GM23338 (cell line): Measurements from ENCODE around the gene IGF2BP2. TPM values are rescaled to one million over a fixed set of nuclear protein-coding genes. Genes with fewer than 3 reads are reported as not detected.

Experiments used
- ATAC-seq: fragments of 200-7000 bp; cut with Tn5 transposase; 3 replicates; pipeline ENCODE4 v1.9.1; 2020
- DNase-seq: peaks from one replicate; pipeline ENCODE4 v3.0.0-alpha.2; 2015; ENCODE audit warnings: low spot score
- H2AFZ ChIP-seq: fragments of 200-600 bp; sonication (generic); 2 replicates; pipeline ENCODE4 v1.8.0; 2016; ENCODE audit warnings: antibody characterized with exemption, mild to moderate bottlenecking, moderate library complexity
- H3F3A ChIP-seq: fragments of 200-600 bp; sonication (generic); replicated peaks from 2 replicates; pipeline ENCODE4 v1.8.0; 2017; ENCODE audit warnings: antibody characterized with exemption, mixed run types, low read depth
- H3K27ac ChIP-seq: fragments of 200-600 bp; sonication (generic); 2 replicates; pipeline ENCODE4 v1.6.1; 2016; ENCODE audit warnings: low read depth
- H3K27me3 ChIP-seq: fragments of 200-600 bp; sonication (generic); 2 replicates; pipeline ENCODE4 v1.8.0; 2016; ENCODE audit warnings: mild to moderate bottlenecking, mixed run types, moderate library complexity; ENCODE audit not compliant: insufficient read depth
- H3K36me3 ChIP-seq: fragments of 200-600 bp; sonication (generic); 2 replicates; pipeline ENCODE4 v1.8.0; 2016; ENCODE audit warnings: mild to moderate bottlenecking; ENCODE audit not compliant: insufficient read depth
- H3K4me1 ChIP-seq: fragments of 200-600 bp; sonication (generic); 2 replicates; pipeline ENCODE4 v1.8.0; 2016; ENCODE audit warnings: mild to moderate bottlenecking, moderate library complexity; ENCODE audit not compliant: insufficient read depth
- H3K4me2 ChIP-seq: fragments of 200-600 bp; sonication (generic); 2 replicates; pipeline ENCODE4 v1.7.1; 2017; ENCODE audit warnings: mixed run types
- H3K4me3 ChIP-seq: fragments of 200-600 bp; sonication (generic); 2 replicates; pipeline ENCODE4 v1.6.1; 2016; ENCODE audit warnings: mixed run types
- H3K79me2 ChIP-seq: fragments of 200-600 bp; sonication (generic); replicated peaks from 2 replicates; pipeline ENCODE4 v1.8.0; 2017; ENCODE audit warnings: mild to moderate bottlenecking; ENCODE audit not compliant: insufficient read depth
- H3K9me2 ChIP-seq: fragments of 200-600 bp; sonication (generic); 2 replicates; pipeline ENCODE4 v1.8.0; 2017; ENCODE audit not compliant: insufficient read depth
- H4K20me1 ChIP-seq: fragments of 200-600 bp; sonication (generic); replicated peaks from 2 replicates; pipeline ENCODE4 v1.8.0; 2017; ENCODE audit warnings: mild to moderate bottlenecking; ENCODE audit not compliant: insufficient read depth
- H3K27ac Mint-ChIP-seq: 2 replicates; pipeline ENCODE4 v1.8.0; 2020; ENCODE audit warnings: inconsistent platforms, mild to moderate bottlenecking, moderate library complexity, mixed read lengths
- H3K27me3 Mint-ChIP-seq: 3 replicates; pipeline ENCODE4 v1.8.0; 2022; ENCODE audit warnings: low read depth, mild to moderate bottlenecking, moderate library complexity, mixed read lengths, inconsistent platforms; ENCODE audit not compliant: insufficient read depth, poor library complexity
- H3K36me3 Mint-ChIP-seq: 3 replicates; pipeline ENCODE4 v1.8.0; 2021; ENCODE audit warnings: low read depth, mild to moderate bottlenecking, inconsistent platforms, moderate library complexity, mixed read lengths
- H3K4me1 Mint-ChIP-seq: 3 replicates; pipeline ENCODE4 v1.8.0; 2020; ENCODE audit warnings: mild to moderate bottlenecking, inconsistent platforms, mixed read lengths
- H3K4me3 Mint-ChIP-seq: 3 replicates; pipeline ENCODE4 v1.8.0; 2021; ENCODE audit warnings: moderate library complexity, mild to moderate bottlenecking, inconsistent platforms, mixed read lengths
- H3K9me3 Mint-ChIP-seq: 3 replicates; pipeline ENCODE4 v1.8.0; 2020; ENCODE audit warnings: moderate library complexity, mild to moderate bottlenecking, inconsistent platforms, mixed read lengths
- JUNB ChIP-seq: IDR thresholded peaks from one replicate; pipeline ENCODE4 v1.6.1; 2016; ENCODE audit warnings: antibody characterized with exemption; ENCODE audit not compliant: unreplicated experiment
- NANOG ChIP-seq: IDR thresholded peaks from 2 replicates; pipeline ENCODE4 v1.6.1; 2016; ENCODE audit warnings: antibody characterized with exemption, borderline replicate concordance
- POLR2AphosphoS5 ChIP-seq: IDR thresholded peaks from 2 replicates; pipeline ENCODE4 v1.6.1; 2016; ENCODE audit warnings: antibody characterized with exemption, low read depth
- REST ChIP-seq: IDR thresholded peaks from one replicate; pipeline ENCODE4 v1.6.1; 2018; ENCODE audit warnings: antibody characterized with exemption; ENCODE audit not compliant: unreplicated experiment
- STAT1 ChIP-seq: IDR thresholded peaks from one replicate; pipeline ENCODE4 v1.6.1; 2016; ENCODE audit warnings: antibody characterized with exemption; ENCODE audit not compliant: unreplicated experiment
- ZNF462 ChIP-seq: fragments of 250-450 bp; sonication (Bioruptor Pico); IDR thresholded peaks from 2 replicates; pipeline ENCODE4 v1.5.0; 2020; ENCODE audit warnings: mild to moderate bottlenecking, moderate library complexity
- polyA plus RNA-seq: library from polyadenylated mRNA; unstranded; fragments of >200 nt; fragmentation: Nextera tagmentation; extraction: Ambion mirVana; gene quantifications from 2 replicates; pipeline ENCODE4 v1.2.1, GENCODE V29; 2016
- total RNA-seq: library from RNA; depleted of rRNA; stranded (reverse); fragments of >200 nt; shearing (Covaris generic); gene quantifications from 2 replicates; pipeline ENCODE4 v1.2.3, GENCODE V29; 2014

Gene IGF2BP2
- total and polyA plus RNA-seq, 2 experiments from 2014 or later = 82.9 to 84.5 TPM

GRCh38 chr3:185663929-185664328 is 160.9 kb downstream of the IGF2BP2 start (continued):
- TF ChIP-seq ZNF462 (CRISPR knock-in tag) (no peak), STAT1 (no peak), NANOG (no peak)

- DNase-seq (no peak), ATAC-seq (no peak)
- Mint-ChIP-seq H3K4me3 (no peak overlapping the region), H3K27me3 (peaks cover 18% of the 10 kb centered on the region), H3K27ac (no peak overlapping the region), H3K4me1 (peaks cover 11% of the 10 kb centered on the region), H3K9me3 (0 out of 3 replicates have a peak, but pooled peaks cover 3% of the 10 kb centered on the region), H3K36me3 (peaks cover 30% of the 10 kb centered on the region)
- H3K4me1 ChIP-seq = peaks cover 7% of the 10 kb centered on the region; the same call in 1 of the 2 replicates
- H3K27ac ChIP-seq = no peak overlapping the region
- no peak overlapping the region for H3K4me3 ChIP-seq
- peaks cover 9% of the 10 kb centered on the region for H3F3A ChIP-seq
- no peaks in the 10 kb centered on the region for H3K9me2 ChIP-seq
- no peaks in the 10 kb centered on the region for H3K79me2 ChIP-seq
- H3K27me3 ChIP-seq = no peaks in the 10 kb centered on the region
- no peaks in the 10 kb centered on the region; the same call in none of the 2 replicates for H4K20me1 ChIP-seq
- no peak overlapping the region for H3K4me2 ChIP-seq
- H2AFZ ChIP-seq = no peak overlapping the region
- no peaks in the 10 kb centered on the region for H3K36me3 ChIP-seq
- TF ChIP-seq ZNF462 (CRISPR knock-in tag) = no peak
- no peak for TF ChIP-seq REST
- no peak for TF ChIP-seq JUNB
- no peak for TF ChIP-seq POLR2AphosphoS5
- no peak for TF ChIP-seq STAT1
Observed at GRCh38 chr3:185661772-185662171, 163.1 kb downstream of the IGF2BP2 start.
